22Rv1 (cell line): ENCODE measurements around the gene MT1B.
A peak's percentile ranks its signal among the peaks of the same experiment; 100 is the strongest.

Experiments
- H3K27ac ChIP-seq: fragments of 450-650 bp; 2 replicates; pipeline ENCODE4 v1.5.1; 2017
- CTCF ChIP-seq: fragments of 450-650 bp; IDR thresholded peaks from 2 replicates; pipeline ENCODE4 v1.5.1; 2017; ENCODE audit warnings: mild to moderate bottlenecking
- ZFX ChIP-seq: fragments of 450-650 bp; IDR thresholded peaks from 2 replicates; pipeline ENCODE4 v1.6.1; 2017; ENCODE audit warnings: antibody characterized with exemption, borderline replicate concordance

The MT1B gene

DNA sequence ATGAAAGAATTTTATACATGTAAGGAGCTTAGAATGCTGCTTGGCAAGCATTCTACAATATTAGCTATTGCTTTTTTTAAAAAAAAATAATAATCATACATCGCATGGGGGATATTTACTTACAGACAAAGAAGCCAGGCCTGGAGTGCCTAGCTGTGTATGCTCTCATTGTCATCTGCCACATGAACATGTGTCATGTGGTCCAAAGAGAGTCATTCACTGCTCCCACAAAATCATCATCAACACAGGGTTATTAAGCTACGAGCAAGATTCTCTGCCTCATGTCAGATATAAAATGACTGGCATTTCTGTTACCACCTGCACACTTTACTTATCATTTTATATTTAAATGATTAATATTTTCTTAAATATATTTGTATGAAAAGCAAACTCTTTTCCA lies 28.0 kb upstream of the MT1B start:
- TF ChIP-seq CTCF (no peak), ZFX (no peak)
- no peak overlapping the region for H3K27ac ChIP-seq

DNA sequence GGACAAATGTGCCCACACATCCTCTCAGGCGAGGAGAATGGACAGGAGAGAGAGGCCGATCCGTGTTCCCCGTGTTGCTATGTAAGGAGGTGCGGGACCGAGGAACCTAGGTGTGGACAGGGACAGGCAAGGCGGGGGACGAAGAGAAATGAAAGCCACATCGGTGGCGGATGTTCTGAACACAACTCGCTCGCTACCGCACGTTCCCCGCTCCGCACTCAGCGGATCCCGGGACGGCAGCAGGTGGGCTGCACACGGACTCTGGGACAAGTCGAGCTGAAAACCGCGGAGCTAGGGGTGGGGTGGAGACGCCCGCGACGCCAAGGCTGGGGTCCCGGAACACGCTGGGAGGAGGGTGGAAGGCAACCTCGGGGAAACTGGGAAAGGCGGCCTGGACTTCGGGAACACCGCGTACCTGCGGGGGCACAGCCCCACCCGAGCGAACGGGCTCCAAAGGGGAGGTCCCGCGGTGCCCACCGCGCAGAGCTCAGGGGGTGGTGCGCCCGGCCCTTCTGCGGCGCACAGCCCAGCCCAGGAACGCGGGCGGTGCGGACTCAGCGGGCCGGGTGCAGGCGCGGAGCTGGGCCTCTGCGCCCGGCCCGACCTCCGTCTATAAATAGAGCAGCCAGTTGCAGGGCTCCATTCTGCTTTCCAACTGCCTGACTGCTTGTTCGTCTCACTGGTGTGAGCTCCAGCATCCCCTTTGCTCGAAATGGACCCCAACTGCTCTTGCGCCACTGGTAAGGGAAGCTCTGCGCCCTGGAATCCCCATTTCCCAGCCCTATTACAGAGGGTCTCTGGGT lies 26.3 kb upstream of the MT1B start, which contains the start of gene MT1E:
TSS of gene MT1E (plus strand) at position 642 of the 803 bp plus-strand sequence. CDS start at position 713, 71 bp downstream.
- TF ChIP-seq ZFX (no peak), CTCF (no peak)
- H3K27ac ChIP-seq = peak within 1 kb of the TSS; percentile 18; the same call in 1 of the 2 replicates

DNA sequence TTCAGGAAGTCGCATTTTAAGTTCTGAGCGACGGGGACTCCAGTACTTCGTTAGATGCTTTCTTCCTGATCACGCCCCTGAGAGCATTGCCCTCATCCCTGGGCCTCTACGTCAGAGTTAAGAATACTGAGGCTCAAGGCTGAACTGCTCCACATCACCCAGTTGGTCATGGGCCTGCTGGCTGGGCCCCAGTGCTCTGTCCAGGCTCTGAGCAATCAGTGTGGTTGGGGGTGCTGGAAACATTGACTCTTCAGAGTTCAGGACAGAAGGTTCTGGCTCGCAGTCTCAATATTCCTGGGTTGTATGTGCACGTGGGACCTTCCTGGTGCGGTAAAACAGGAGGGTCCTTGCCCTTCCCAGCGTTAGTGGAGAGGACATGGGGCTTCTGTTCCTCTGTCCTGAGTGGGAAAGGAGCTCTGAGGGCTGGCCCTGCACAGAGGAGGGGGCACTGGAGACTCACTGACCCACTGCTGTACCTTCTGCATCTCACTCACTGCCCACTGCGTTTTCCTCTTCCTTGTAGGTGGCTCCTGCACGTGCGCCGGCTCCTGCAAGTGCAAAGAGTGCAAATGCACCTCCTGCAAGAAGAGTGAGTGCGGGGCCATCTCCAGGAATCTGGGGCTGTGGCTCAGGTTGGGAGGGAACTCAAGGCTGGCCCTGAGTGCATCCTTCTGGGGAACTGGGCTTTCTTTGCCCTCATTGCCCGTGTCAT lies 25.6 kb upstream of the MT1B start:
- H3K27ac ChIP-seq = peak overlapping the region; percentile 18; the same call in 1 of the 2 replicates
- no peak for TF ChIP-seq CTCF
- TF ChIP-seq ZFX = no peak

GRCh38 chr16:56626685-56627084 lies 25.0 kb upstream of the MT1B start:
- no peak for TF ChIP-seq CTCF
- TF ChIP-seq ZFX = no peak
- peak overlapping the region; percentile 46 for H3K27ac ChIP-seq

DNA sequence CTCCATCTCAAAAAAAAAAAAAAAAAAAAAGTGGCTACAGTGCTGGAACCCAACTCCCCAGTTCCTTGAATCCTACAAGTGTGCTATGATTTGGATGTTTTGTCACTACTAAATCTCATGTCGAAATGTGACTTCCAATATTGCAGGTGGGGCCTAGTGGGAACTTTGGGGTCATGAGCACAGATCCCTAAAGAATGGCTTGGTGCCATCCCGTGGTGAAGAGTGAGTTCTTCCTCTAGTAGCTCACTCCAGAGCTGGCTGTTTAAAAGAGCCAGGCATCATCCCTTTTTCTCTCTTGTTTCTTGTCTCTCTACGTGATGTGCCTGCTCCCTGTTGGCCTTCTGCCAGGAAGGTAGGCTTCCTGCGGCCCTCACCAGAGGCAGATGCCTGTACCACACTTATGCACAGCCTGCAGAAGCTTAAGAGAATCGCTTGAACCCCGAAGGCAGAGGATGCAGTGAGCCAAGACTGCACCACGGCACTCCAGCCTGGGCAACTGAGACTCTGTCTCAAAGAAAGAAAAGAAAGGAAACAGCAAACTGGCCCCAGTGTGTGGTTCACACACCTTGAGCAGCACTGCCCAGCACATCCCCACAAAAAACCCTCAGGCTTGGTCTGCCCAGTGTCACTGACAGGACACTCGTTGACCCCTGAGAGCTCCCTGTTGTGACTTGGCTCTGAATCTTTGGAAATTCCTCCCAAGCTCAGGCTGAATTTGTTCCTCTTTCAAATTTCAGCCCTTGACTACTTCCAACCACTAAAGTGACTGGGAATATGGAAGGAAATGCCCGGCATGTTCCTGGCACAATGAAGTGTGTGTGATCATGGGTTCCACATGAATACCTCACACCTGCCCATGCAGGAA lies 23.0 kb upstream of the MT1B start:
- TF ChIP-seq ZFX (no peak), CTCF (no peak)
- no peak overlapping the region for H3K27ac ChIP-seq

GRCh38 chr16:56629531-56629930 lies 22.2 kb upstream of the MT1B start:
- TF ChIP-seq ZFX (no peak), CTCF (no peak)
- no peak overlapping the region for H3K27ac ChIP-seq
